DOHH2 (cell line): ENCODE measurements around the gene TNFSF4.

Experiments used
- CTCF ChIP-seq: fragments of 200-600 bp; sonication (generic); IDR thresholded peaks from one replicate; pipeline ENCODE4 v1.5.1; 2014; ENCODE audit warnings: antibody characterized with exemption, mild to moderate bottlenecking, low read depth, low read length; ENCODE audit not compliant: poor library complexity, severe bottlenecking
- EZH2phosphoT487 ChIP-seq: fragments of 200-600 bp; sonication (generic); IDR thresholded peaks from 2 replicates; pipeline ENCODE4 v1.6.1; 2017; ENCODE audit warnings: borderline replicate concordance, mild to moderate bottlenecking, antibody characterized with exemption, low read length, moderate library complexity, mixed read lengths

DNA sequence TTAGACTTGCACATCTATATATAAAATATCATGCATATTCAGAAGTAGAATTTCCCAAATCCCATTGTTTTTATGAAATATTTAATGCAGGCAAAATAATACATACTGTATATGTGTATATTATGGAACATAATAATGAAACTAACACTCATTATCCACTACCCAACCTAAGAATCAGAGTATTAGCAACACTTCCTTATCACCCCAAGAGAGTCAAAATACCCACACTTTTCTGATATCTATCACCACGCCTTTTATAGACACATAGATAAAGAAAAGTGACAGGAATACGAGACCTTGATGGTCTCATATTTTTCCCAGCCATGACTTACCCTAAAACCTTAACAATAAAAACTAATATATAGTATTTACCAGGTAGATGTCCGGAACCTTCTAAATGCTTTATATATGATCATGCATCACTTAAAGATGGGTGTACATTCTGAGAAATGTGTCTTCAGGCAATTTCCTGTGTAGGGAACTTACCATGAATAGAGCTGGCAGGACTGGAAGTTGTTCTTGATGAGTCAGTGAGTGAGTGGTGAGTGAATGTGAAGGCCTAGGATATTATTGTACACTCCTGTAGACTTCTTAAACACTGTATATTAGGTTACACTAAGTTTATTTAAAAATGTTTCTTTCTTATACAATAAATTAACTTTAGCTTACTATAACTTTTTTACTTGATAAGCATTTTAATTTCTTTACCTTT lies 45.5 kb downstream of the TNFSF4 start:
- no peak for TF ChIP-seq CTCF
- no peak for TF ChIP-seq EZH2phosphoT487
